ENCODE data around the gene FCHSD2.

DNA sequence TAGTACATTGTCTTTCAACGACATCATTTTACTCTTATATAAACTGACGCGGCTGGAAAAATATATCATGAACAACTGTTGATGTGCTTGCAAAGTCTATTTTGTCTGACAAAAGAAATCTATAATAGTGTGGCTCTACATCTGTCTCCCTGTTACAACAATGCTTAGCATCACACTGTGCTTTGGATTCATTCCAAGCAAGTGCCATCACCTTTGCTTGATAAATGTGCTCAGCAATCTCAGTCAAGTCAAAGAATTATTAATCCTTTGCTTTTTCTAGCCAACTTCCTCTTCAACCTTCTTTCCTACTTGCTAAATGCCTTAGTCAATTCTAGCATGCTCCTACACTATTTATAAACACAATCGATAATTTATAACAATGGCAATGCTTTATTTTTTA lies 140.5 kb downstream of the FCHSD2 start:
- TF ChIP-seq, protein P1, sequence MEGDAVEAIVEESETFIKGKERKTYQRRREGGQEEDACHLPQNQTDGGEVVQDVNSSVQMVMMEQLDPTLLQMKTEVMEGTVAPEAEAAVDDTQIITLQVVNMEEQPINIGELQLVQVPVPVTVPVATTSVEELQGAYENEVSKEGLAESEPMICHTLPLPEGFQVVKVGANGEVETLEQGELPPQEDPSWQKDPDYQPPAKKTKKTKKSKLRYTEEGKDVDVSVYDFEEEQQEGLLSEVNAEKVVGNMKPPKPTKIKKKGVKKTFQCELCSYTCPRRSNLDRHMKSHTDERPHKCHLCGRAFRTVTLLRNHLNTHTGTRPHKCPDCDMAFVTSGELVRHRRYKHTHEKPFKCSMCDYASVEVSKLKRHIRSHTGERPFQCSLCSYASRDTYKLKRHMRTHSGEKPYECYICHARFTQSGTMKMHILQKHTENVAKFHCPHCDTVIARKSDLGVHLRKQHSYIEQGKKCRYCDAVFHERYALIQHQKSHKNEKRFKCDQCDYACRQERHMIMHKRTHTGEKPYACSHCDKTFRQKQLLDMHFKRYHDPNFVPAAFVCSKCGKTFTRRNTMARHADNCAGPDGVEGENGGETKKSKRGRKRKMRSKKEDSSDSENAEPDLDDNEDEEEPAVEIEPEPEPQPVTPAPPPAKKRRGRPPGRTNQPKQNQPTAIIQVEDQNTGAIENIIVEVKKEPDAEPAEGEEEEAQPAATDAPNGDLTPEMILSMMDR (IDR thresholded peaks at IDR 0.05), result no peak
- no peak for TF ChIP-seq EP300 (IDR thresholded peaks at IDR 0.05)
- no peak for TF ChIP-seq POLR2A (IDR thresholded peaks at IDR 0.05)
